ENCODE measurements around the gene UVRAG.

Gene UVRAG

DNA sequence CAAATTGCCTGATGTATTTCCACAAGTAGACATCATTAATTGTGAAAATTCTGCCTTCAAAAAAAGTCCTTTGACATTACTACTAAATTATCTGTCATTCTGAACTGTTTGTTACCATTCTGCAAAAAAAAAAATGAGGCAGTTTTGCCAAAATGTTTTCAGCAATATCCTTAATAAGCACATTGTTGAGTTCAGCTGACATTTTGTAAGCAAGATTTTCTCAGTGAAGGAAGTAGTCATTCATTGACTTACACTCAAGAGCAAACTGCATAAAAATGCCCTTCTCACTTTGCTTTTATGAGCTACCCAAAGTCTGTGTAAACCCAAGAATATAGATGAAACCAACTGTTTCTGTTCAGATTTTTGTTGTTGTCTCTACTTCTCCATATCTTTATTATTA lies 125.9 kb downstream of the UVRAG start:
- Histone ChIP-seq H3K27me3 (ENCODE audit: insufficient read depth, low read length, poor library complexity) (no peaks in the 10 kb centered on the region), H3K23ac (ENCODE audit: low read length) (no peak overlapping the region), H3K18ac (ENCODE audit: low read length) (no peak overlapping the region), H4K8ac (ENCODE audit: low read depth, low read length) (no peak overlapping the region), H3K27ac (ENCODE audit: low read depth, low read length) (no peak overlapping the region), H3K79me1 (ENCODE audit: low read length) (no peaks in the 10 kb centered on the region), H3K4me3 (ENCODE audit: low read length) (no peak overlapping the region), H3K4ac (ENCODE audit: low read depth, low read length) (no peak overlapping the region), H3K4me1 (ENCODE audit: control insufficient read depth, low read depth, low read length) (no peaks in the 10 kb centered on the region), H3K36me3 (ENCODE audit: control insufficient read depth, insufficient read depth, low read length) (no peaks in the 10 kb centered on the region), H2BK5ac (ENCODE audit: low read length) (no peak overlapping the region), H3K56ac (ENCODE audit: low read length) (no peak overlapping the region), H3K79me2 (ENCODE audit: control insufficient read depth, insufficient read depth, low read length) (no peaks in the 10 kb centered on the region), H2BK15ac (replicated peaks; ENCODE audit: low read depth) (no peak overlapping the region), H2AK5ac (ENCODE audit: low read length) (no peak overlapping the region), H2BK120ac (ENCODE audit: low read depth, low read length) (no peak overlapping the region), H3K4me2 (ENCODE audit: low read length) (no peak overlapping the region), H3K9ac (ENCODE audit: low read length) (no peak overlapping the region), H4K5ac (ENCODE audit: low read length) (no peak overlapping the region)
- no peak for DNase-seq

DNA sequence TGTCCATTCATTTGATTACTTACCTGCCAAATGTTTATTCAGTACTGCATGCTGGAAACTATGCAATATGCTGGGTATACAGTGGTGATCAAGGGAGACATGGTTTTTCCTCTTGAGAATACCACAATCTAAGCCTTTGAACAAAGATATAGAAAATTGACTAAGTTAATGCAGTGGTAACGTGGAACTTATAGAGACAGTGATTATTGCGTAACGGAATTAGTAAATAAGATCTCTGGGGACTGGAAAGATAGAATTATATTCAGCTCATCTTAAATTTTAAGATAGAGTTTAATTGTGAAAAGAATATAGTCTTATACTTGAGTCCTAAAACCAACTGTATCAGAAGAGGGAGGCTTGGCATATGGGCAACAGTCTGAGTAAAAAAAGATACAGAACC lies 129.5 kb downstream of the UVRAG start:
- Histone ChIP-seq H3K4ac (ENCODE audit: low read depth, low read length) (no peak overlapping the region), H2BK15ac (replicated peaks; ENCODE audit: low read depth) (no peak overlapping the region), H3K18ac (ENCODE audit: low read length) (no peak overlapping the region), H4K5ac (ENCODE audit: low read length) (no peak overlapping the region), H3K79me2 (ENCODE audit: control insufficient read depth, insufficient read depth, low read length) (no peaks in the 10 kb centered on the region), H3K27ac (ENCODE audit: low read depth, low read length) (no peak overlapping the region), H3K4me1 (ENCODE audit: control insufficient read depth, low read depth, low read length) (no peaks in the 10 kb centered on the region), H3K36me3 (ENCODE audit: control insufficient read depth, insufficient read depth, low read length) (no peaks in the 10 kb centered on the region), H2AK5ac (ENCODE audit: low read length) (no peak overlapping the region), H2BK120ac (ENCODE audit: low read depth, low read length) (no peak overlapping the region), H3K23ac (ENCODE audit: low read length) (no peak overlapping the region), H3K27me3 (ENCODE audit: insufficient read depth, low read length, poor library complexity) (no peaks in the 10 kb centered on the region), H3K4me3 (ENCODE audit: low read length) (no peak overlapping the region), H2BK5ac (ENCODE audit: low read length) (no peak overlapping the region), H4K8ac (ENCODE audit: low read depth, low read length) (no peak overlapping the region), H3K4me2 (ENCODE audit: low read length) (no peak overlapping the region), H3K56ac (ENCODE audit: low read length) (no peak overlapping the region), H3K79me1 (ENCODE audit: low read length) (no peaks in the 10 kb centered on the region), H3K9ac (ENCODE audit: low read length) (no peak overlapping the region)
- 100% methylated on average over 3 of the region's 3 CpGs for WGBS (ENCODE audit: extremely low coverage, insufficient coverage, low lambda C conversion rate)
- DNase-seq, result no peak

DNA sequence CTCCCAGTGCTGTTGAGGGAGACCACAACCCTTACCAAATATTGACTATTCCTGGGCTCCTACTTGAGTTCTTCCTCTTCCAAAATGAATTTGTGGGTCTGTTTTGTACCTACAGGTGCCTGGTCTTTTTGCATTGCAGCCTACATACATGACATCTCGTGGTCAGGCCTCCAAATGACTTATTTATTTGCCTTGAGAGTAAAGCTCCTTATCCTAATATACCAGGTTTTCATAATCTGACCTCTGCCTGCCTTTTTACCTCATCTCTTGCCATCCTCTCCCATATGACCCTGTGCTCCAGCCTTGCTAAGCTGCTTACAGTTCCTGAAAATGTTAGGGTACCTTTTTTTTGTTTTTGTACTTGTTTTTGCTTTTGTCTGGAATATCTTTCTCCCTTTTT lies 130.4 kb downstream of the UVRAG start:
- no peak overlapping the region for H3K18ac ChIP-seq (ENCODE audit: low read length)
- H3K36me3 ChIP-seq (ENCODE audit: control insufficient read depth, insufficient read depth, low read length), result no peaks in the 10 kb centered on the region
- DNase-seq, result no peak
- no peak overlapping the region for H3K4me2 ChIP-seq (ENCODE audit: low read length)
- H2BK5ac ChIP-seq (ENCODE audit: low read length), result no peak overlapping the region
- H2BK15ac ChIP-seq (replicated peaks; ENCODE audit: low read depth), result no peak overlapping the region
- H3K4ac ChIP-seq (ENCODE audit: low read depth, low read length), result no peak overlapping the region
- no peak overlapping the region for H3K9ac ChIP-seq (ENCODE audit: low read length)
- no peaks in the 10 kb centered on the region for H3K79me2 ChIP-seq (ENCODE audit: control insufficient read depth, insufficient read depth, low read length)
- no peaks in the 10 kb centered on the region for H3K27me3 ChIP-seq (ENCODE audit: insufficient read depth, low read length, poor library complexity)
- WGBS (ENCODE audit: extremely low coverage, insufficient coverage, low lambda C conversion rate), result no CpG with 5 or more reads among the region's 1 CpG
- H3K56ac ChIP-seq (ENCODE audit: low read length), result no peak overlapping the region
- no peaks in the 10 kb centered on the region for H3K4me1 ChIP-seq (ENCODE audit: control insufficient read depth, low read depth, low read length)
- no peak overlapping the region for H3K27ac ChIP-seq (ENCODE audit: low read depth, low read length)
- H3K23ac ChIP-seq (ENCODE audit: low read length), result no peak overlapping the region
- H3K79me1 ChIP-seq (ENCODE audit: low read length), result no peaks in the 10 kb centered on the region
- no peak overlapping the region for H3K4me3 ChIP-seq (ENCODE audit: low read length)
- H2BK120ac ChIP-seq (ENCODE audit: low read depth, low read length), result no peak overlapping the region
- no peak overlapping the region for H4K5ac ChIP-seq (ENCODE audit: low read length)
- no peak overlapping the region for H2AK5ac ChIP-seq (ENCODE audit: low read length)
- no peak overlapping the region for H4K8ac ChIP-seq (ENCODE audit: low read depth, low read length)

DNA sequence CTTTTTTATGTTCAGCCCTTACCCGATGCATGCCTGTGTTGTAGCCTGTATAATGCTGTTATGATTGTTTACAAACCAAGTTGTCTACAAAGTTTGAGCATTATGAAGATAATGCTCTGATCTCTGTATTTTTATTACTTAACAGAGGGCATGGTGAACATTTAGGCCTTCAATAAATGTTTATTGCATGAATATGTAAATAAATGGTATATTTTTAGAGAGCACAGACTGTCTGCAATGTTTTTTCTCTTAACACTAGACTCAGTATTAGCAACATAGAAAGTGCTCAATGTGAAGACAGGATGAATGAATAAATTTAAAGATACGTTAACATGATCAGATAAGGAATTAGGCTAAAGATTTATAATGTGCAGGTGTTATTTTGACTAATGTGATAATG lies 130.9 kb downstream of the UVRAG start:
- Histone ChIP-seq H3K18ac (ENCODE audit: low read length) (no peak overlapping the region), H3K4ac (ENCODE audit: low read depth, low read length) (no peak overlapping the region), H2AK5ac (ENCODE audit: low read length) (no peak overlapping the region), H3K4me3 (ENCODE audit: low read length) (no peak overlapping the region), H2BK5ac (ENCODE audit: low read length) (no peak overlapping the region), H4K8ac (ENCODE audit: low read depth, low read length) (no peak overlapping the region), H2BK120ac (ENCODE audit: low read depth, low read length) (no peak overlapping the region), H4K5ac (ENCODE audit: low read length) (no peak overlapping the region), H3K36me3 (ENCODE audit: control insufficient read depth, insufficient read depth, low read length) (no peaks in the 10 kb centered on the region), H3K4me1 (ENCODE audit: control insufficient read depth, low read depth, low read length) (no peaks in the 10 kb centered on the region), H3K27me3 (ENCODE audit: insufficient read depth, low read length, poor library complexity) (no peaks in the 10 kb centered on the region), H3K27ac (ENCODE audit: low read depth, low read length) (no peak overlapping the region), H3K79me2 (ENCODE audit: control insufficient read depth, insufficient read depth, low read length) (no peaks in the 10 kb centered on the region), H3K23ac (ENCODE audit: low read length) (no peak overlapping the region), H3K56ac (ENCODE audit: low read length) (no peak overlapping the region), H3K79me1 (ENCODE audit: low read length) (no peaks in the 10 kb centered on the region), H3K4me2 (ENCODE audit: low read length) (no peak overlapping the region), H3K9ac (ENCODE audit: low read length) (no peak overlapping the region), H2BK15ac (replicated peaks; ENCODE audit: low read depth) (no peak overlapping the region)
- no CpG with 5 or more reads among the region's 2 CpGs for WGBS (ENCODE audit: extremely low coverage, insufficient coverage, low lambda C conversion rate)
- no peak for DNase-seq

DNA sequence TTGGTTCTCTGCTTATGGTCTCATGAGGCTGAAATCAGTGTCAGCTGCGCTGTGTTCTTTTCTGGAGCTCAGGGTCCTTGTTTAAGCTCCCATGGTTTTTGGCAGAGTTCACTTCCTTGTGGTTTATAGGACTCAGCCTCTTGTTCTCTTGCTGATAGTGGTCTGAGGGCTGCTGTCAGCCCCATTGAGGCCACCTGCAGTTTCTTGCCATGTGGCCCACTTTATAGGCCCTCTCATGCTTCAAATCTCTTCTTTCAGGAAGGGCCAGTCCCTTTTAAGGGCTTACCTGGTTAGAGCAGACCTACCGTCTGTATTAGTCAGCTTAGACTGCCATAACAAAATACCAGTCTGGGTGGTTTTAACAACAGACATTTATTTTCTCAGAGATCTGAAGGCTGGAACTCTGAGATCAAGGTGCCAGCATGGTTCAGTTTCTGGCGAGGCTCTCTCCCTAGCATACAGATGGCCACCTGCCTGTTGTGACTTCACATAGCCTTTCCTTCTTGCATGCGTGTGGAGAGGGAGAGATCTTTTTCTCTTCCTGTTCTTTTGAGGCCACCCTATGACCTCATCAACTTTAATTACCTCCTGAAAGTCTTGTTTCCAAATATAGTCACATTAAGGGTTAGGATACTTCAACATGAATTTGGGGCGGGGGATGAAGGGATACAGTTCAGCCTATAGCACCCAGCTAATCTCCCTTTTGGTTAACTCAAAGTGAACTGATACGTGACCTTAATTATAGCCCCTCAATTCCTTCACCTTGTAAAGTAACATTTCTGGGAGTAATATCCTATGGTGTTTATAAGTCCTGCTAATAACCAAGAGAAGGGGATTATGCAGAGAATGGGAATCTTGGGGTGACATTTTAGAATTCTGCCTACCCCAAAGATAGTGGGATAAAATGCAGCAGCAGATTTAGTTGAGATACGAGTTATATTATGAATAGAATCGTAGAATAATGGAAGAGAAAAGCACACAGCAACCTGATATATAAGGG lies 131.8 kb downstream of the UVRAG start:
- Histone ChIP-seq H2BK120ac (ENCODE audit: low read depth, low read length) (no peak overlapping the region), H3K9ac (ENCODE audit: low read length) (no peak overlapping the region), H3K56ac (ENCODE audit: low read length) (no peak overlapping the region), H3K27me3 (ENCODE audit: insufficient read depth, low read length, poor library complexity) (no peaks in the 10 kb centered on the region), H3K4me2 (ENCODE audit: low read length) (no peak overlapping the region), H3K23ac (ENCODE audit: low read length) (no peak overlapping the region), H3K4ac (ENCODE audit: low read depth, low read length) (no peak overlapping the region), H2BK15ac (replicated peaks; ENCODE audit: low read depth) (no peak overlapping the region), H2AK5ac (ENCODE audit: low read length) (no peak overlapping the region), H4K5ac (ENCODE audit: low read length) (no peak overlapping the region), H3K27ac (ENCODE audit: low read depth, low read length) (no peak overlapping the region), H3K4me1 (ENCODE audit: control insufficient read depth, low read depth, low read length) (no peaks in the 10 kb centered on the region), H3K79me2 (ENCODE audit: control insufficient read depth, insufficient read depth, low read length) (no peaks in the 10 kb centered on the region), H3K4me3 (ENCODE audit: low read length) (no peak overlapping the region), H3K36me3 (ENCODE audit: control insufficient read depth, insufficient read depth, low read length) (no peaks in the 10 kb centered on the region), H4K8ac (ENCODE audit: low read depth, low read length) (no peak overlapping the region), H3K18ac (ENCODE audit: low read length) (no peak overlapping the region), H3K79me1 (ENCODE audit: low read length) (no peaks in the 10 kb centered on the region), H2BK5ac (ENCODE audit: low read length) (no peak overlapping the region)
- WGBS (ENCODE audit: extremely low coverage, insufficient coverage, low lambda C conversion rate), result 100% methylated on average over 2 of the region's 8 CpGs
- DNase-seq, result peak; percentile 11
